Upper lobe of right lung (tissue), 1 donor: ENCODE measurements around the gene FMN1. TPM values are rescaled to one million over a fixed set of nuclear protein-coding genes. Genes with fewer than 3 reads are reported as not detected.
A peak's percentile ranks its signal among the peaks of the same experiment; 100 is the strongest.

Source experiments
- ATAC-seq: fragments of 200-7000 bp; cut with Tn5 transposase; one replicate; pipeline ENCODE4 v1.9.1; 2020; ENCODE audit warnings: mild to moderate bottlenecking, moderate library complexity
- DNase-seq: peaks from one replicate; pipeline ENCODE4 v3.0.0-alpha.2; 2020
- H3K27ac ChIP-seq: fragments of 200-600 bp; one replicate; pipeline ENCODE4 v1.8.0; 2022
- H3K27me3 ChIP-seq: fragments of 200-600 bp; one replicate; pipeline ENCODE4 v1.8.0; 2022; ENCODE audit warnings: mild to moderate bottlenecking
- H3K36me3 ChIP-seq: fragments of 200-600 bp; one replicate; pipeline ENCODE4 v1.8.0; 2022
- H3K4me1 ChIP-seq: fragments of 200-600 bp; one replicate; pipeline ENCODE4 v1.8.0; 2022
- H3K4me3 ChIP-seq: fragments of 200-600 bp; one replicate; pipeline ENCODE4 v1.8.0; 2022; ENCODE audit warnings: mild to moderate bottlenecking
- H3K9me3 ChIP-seq: fragments of 200-600 bp; one replicate; pipeline ENCODE4 v1.8.0; 2022
- CTCF ChIP-seq: fragments of 200-600 bp; IDR thresholded peaks from one replicate; pipeline ENCODE4 v1.8.0; 2022; ENCODE audit warnings: antibody characterized with exemption
- intact Hi-C: fragments of 100-400 bp; cut with DNase I; formaldehyde crosslinking; loops from one replicate; pipeline ENCODE4 v1.11.0; 2022
- total RNA-seq: library from RNA; stranded (reverse); fragmentation: NEBNext Ultra II Directional; extraction: Animal tissue kit (Norgen Biotek cat#: 25700); gene quantifications from one replicate; pipeline ENCODE4 v1.2.1, GENCODE V29; 2021
- donor health status: DM: no; HTN: yes; CAD: no; lungs with severe emphysema.

The FMN1 gene
- total RNA-seq, 1 donor from 2014 or later = 33.5 TPM

GRCh38 chr15:33148129-33148751, 46.3 kb downstream of the FMN1 start:
- no peak for TF ChIP-seq CTCF
- DNase-seq (no peak), ATAC-seq (no peak)
- Histone ChIP-seq H3K4me3 (no peak overlapping the region), H3K36me3 (no peaks in the 10 kb centered on the region), H3K27ac (no peak overlapping the region), H3K4me1 (peaks cover 11% of the 10 kb centered on the region), H3K27me3 (no peaks in the 10 kb centered on the region), H3K9me3 (no peaks in the 10 kb centered on the region)
- intact Hi-C loops = no loop called here

- no peak for TF ChIP-seq CTCF
- no peaks in the 10 kb centered on the region for H3K9me3 ChIP-seq
- H3K27me3 ChIP-seq = no peaks in the 10 kb centered on the region
- no peak for DNase-seq
- ATAC-seq = peak; percentile 66
- no peaks in the 10 kb centered on the region for H3K36me3 ChIP-seq
- peaks cover 11% of the 10 kb centered on the region for H3K4me1 ChIP-seq
- intact Hi-C loops = no loop called here
- H3K4me3 ChIP-seq = no peak overlapping the region
- peak overlapping the region; percentile 80 for H3K27ac ChIP-seq
Measured at GRCh38 chr15:33146051-33146450, 48.5 kb downstream of the FMN1 start.

- no peaks in the 10 kb centered on the region for H3K36me3 ChIP-seq
- DNase-seq (no peak), ATAC-seq (peak; percentile 65)
- peak overlapping the region; percentile 80 for H3K27ac ChIP-seq
- H3K4me3 ChIP-seq = no peak overlapping the region
- TF ChIP-seq CTCF = no peak
- no peaks in the 10 kb centered on the region for H3K27me3 ChIP-seq
- no peaks in the 10 kb centered on the region for H3K9me3 ChIP-seq
- H3K4me1 ChIP-seq = peaks cover 11% of the 10 kb centered on the region
- intact Hi-C loops = no loop called here
Measured at GRCh38 chr15:33145447-33145846, 49.1 kb downstream of the FMN1 start.

GRCh38 chr15:33142708-33143107, 51.8 kb downstream of the FMN1 start:
- DNase-seq (no peak), ATAC-seq (peak; percentile 28)
- no peaks in the 10 kb centered on the region for H3K36me3 ChIP-seq
- no peaks in the 10 kb centered on the region for H3K27me3 ChIP-seq
- no peak for TF ChIP-seq CTCF
- H3K4me1 ChIP-seq = peaks cover 5% of the 10 kb centered on the region
- H3K27ac ChIP-seq = no peak overlapping the region
- no peak overlapping the region for H3K4me3 ChIP-seq
- no peaks in the 10 kb centered on the region for H3K9me3 ChIP-seq
- intact Hi-C loops = no loop called here

GRCh38 chr15:33138000-33138399, 56.5 kb downstream of the FMN1 start:
- peaks cover 13% of the 10 kb centered on the region for H3K4me1 ChIP-seq
- no peak for ATAC-seq

More at GRCh38 chr15:33138000-33138399, 56.5 kb downstream of the FMN1 start:
- no peaks in the 10 kb centered on the region for H3K9me3 ChIP-seq
- no peak for TF ChIP-seq CTCF
- no peaks in the 10 kb centered on the region for H3K27me3 ChIP-seq
- H3K4me3 ChIP-seq = no peak overlapping the region
- DNase-seq = no peak
- no peak overlapping the region for H3K27ac ChIP-seq
- intact Hi-C loops = no loop called here
- H3K36me3 ChIP-seq = no peaks in the 10 kb centered on the region
